Stimulated activated CD4-positive, alpha-beta T cell treated with anti-CD3 and anti-CD28 coated beads, Interleukin-12 subunit alpha, Interleukin-12 subunit beta, amount 100 ng/mL, for 24 hours (primary cell): ENCODE data around the gene PROP1.
"Not testable (repeated sequence)": the region's sequence is repeated elsewhere in the genome, so short reads cannot be mapped to it uniquely, and the experiment has no call there.

Experiments
- DNase-seq, 2 experiments: peaks; one replicate each; pipeline ENCODE4 v3.0.0-alpha.2; 2020; ENCODE audit warnings: low read depth in 2 of 2

The PROP1 gene

DNA sequence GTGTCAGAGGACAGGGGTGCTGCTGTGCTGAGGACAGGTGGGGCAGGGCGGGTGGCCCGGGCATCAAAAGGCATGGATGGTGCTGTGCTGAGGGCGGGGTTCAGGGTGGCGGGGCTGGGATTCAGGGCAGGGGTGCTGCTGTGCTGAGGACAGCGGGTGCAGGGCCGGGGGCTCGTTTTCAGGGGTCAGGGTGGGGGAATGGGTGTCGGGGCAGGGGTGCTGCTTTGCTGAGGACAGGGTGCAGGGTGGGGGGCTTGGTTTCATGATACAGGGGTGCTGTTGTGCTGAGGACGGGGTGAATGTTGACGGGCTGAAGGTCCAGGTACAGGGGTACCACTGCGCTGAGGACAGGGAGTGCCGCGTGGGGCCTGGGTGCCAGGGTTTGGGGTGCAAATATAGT, 50.9 kb downstream of the PROP1 start:
- not testable (repeated sequence) for DNase-seq

DNA sequence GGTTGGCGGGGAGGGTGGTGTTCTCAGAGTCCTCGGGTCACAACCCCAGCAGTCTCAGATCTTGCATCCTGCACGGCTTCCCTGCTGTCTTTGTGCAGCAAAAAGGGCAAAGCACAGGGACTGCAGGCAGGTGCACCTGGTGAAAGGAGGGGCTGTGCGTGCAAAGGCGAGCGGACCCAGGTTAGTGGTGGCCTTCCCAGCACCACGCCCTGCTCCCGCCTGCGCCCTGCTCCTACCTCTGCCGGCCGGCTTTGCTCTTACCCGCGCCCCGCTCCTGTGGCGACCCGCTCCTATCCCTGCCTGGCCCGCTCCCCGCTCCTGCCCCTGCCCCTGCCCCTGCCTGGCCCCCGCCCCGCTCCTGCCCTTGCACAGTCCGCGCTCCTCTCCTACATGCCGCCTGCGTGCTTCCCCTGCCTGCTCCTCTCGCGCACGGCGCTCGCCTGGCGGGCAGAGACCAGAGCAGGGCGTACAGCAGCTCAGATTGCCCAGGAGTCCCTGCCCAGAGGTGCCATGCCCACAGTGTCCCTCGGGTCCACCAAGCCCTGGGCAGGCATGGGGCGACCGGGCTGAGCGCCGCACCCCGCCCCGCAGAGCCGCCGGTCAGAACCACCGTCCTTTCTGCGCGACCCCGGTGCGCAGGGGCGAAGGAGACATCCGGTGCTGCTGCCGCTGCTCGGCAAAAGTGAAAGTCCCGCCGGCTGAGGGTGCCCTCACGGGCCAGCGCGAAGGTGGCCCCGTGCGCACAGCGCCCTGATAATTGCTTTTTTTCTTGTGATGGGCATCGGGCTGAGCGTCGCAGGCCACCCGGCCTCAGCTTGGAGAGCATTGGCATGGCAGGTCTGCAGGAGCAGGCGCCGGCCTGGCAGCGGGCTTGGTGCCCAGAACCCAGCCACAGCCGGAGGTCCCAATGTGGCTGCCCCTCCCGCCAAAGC, 52.0 kb downstream of the PROP1 start:
- DNase-seq = peak in 1 of 2 experiments; percentile 30

DNA sequence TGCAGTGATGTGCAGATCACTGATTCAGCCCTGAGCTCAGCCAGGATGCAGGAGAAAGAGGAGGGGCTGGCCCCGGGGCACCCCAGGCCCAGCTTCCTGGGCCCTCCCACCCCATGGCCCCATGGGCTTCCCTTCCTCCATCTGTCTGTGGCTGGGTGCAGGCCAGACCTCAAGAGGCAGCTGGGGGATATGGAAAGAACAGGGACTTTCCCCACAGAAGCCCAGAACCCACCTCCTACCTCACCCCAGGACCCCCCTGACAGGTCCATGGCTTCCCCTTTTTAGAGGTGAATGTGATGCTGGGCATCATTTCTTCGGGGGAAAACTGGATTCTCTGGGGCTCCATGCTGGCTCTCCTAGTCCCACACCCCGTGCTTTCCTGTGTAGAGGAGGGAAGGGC, 53.1 kb downstream of the PROP1 start:
- not testable (repeated sequence) for DNase-seq
